Mesenchymal stem cell (in vitro differentiated cells and primary cell): Measurements from ENCODE around the gene INSC.
A peak's percentile ranks its signal among the peaks of the same experiment; 100 is the strongest.

Experiments used
- DNase-seq: peaks from one replicate; pipeline ENCODE4 v3.0.0-alpha.2; 2013
- H2AFZ ChIP-seq: one replicate; pipeline ENCODE4 v1.6.1; 2013; ENCODE audit warnings: low read depth, mild to moderate bottlenecking, control low read depth, inconsistent platforms, low read length, moderate library complexity
- H2AK5ac ChIP-seq: 2 replicates; pipeline ENCODE4 v1.6.1; 2013; ENCODE audit warnings: low read length, moderate library complexity, mild to moderate bottlenecking, inconsistent platforms; ENCODE audit not compliant: severe bottlenecking
- H2BK120ac ChIP-seq: one replicate; pipeline ENCODE4 v1.6.1; 2013; ENCODE audit warnings: low read depth, mild to moderate bottlenecking, inconsistent platforms, low read length, moderate library complexity
- H2BK12ac ChIP-seq, 2 experiments: one replicate each; pipeline ENCODE4 v1.6.1; 2013; ENCODE audit warnings: inconsistent platforms in 2 of 2, low read length in 2 of 2, mild to moderate bottlenecking in 2 of 2, moderate library complexity in 2 of 2, control low read depth in 1 of 2
- H2BK15ac ChIP-seq: one replicate; pipeline ENCODE4 v1.6.1; 2013; ENCODE audit warnings: mild to moderate bottlenecking, low read depth, inconsistent platforms; ENCODE audit not compliant: poor library complexity, severe bottlenecking
- H2BK5ac ChIP-seq: 2 replicates; pipeline ENCODE4 v1.6.1; 2013; ENCODE audit warnings: low read depth, mild to moderate bottlenecking, low read length, control low read depth, inconsistent platforms; ENCODE audit not compliant: poor library complexity, severe bottlenecking
- H3K14ac ChIP-seq, 2 experiments: one replicate each; pipeline ENCODE4 v1.6.1; 2013; ENCODE audit warnings: inconsistent platforms in 2 of 2, low read length in 2 of 2, control low read depth in 1 of 2, mild to moderate bottlenecking in 1 of 2, moderate library complexity in 1 of 2
- H3K18ac ChIP-seq, 2 experiments: one replicate each; pipeline ENCODE4 v1.6.1; 2013; ENCODE audit warnings: inconsistent platforms in 2 of 2, low read length in 2 of 2, control low read depth in 1 of 2, low read depth in 1 of 2, mild to moderate bottlenecking in 1 of 2
- H3K23ac ChIP-seq, 2 experiments: one replicate each; pipeline ENCODE4 v1.6.1; 2013; ENCODE audit warnings: inconsistent platforms in 2 of 2, low read length in 2 of 2, mild to moderate bottlenecking in 2 of 2, moderate library complexity in 2 of 2, control low read depth in 1 of 2
- H3K27ac ChIP-seq: 2 replicates; pipeline ENCODE4 v1.5.1; 2013; ENCODE audit warnings: mild to moderate bottlenecking, moderate library complexity, low read length, control low read depth, inconsistent platforms; ENCODE audit not compliant: poor library complexity, severe bottlenecking
- H3K27me3 ChIP-seq, 2 experiments: 2 replicates each; pipeline versions ENCODE4 v1.6.1 to v1.7.0; 2013; ENCODE audit warnings: low read length in 2 of 2, mild to moderate bottlenecking in 2 of 2, moderate library complexity in 2 of 2, control low read depth in 1 of 2, inconsistent platforms in 1 of 2; ENCODE audit not compliant: control insufficient read depth in 1 of 2, insufficient read depth in 1 of 2
- H3K36me3 ChIP-seq, 2 experiments: 2 replicates each; pipeline versions ENCODE4 v1.6.1 to v1.7.0; 2013; ENCODE audit warnings: low read length in 2 of 2, control low read depth in 1 of 2, inconsistent platforms in 1 of 2, low read depth in 1 of 2, mild to moderate bottlenecking in 1 of 2; ENCODE audit not compliant: insufficient read depth in 2 of 2, control insufficient read depth in 1 of 2
- H3K4ac ChIP-seq, 2 experiments: one replicate each; pipeline ENCODE4 v1.6.1; 2013; ENCODE audit warnings: inconsistent platforms in 2 of 2, low read length in 2 of 2, mild to moderate bottlenecking in 2 of 2, moderate library complexity in 2 of 2, control low read depth in 1 of 2, low read depth in 1 of 2
- H3K4me1 ChIP-seq: 2 replicates; pipeline ENCODE4 v1.6.1; 2013; ENCODE audit warnings: low read depth, low read length, control low read depth; ENCODE audit not compliant: control insufficient read depth, insufficient read depth
- H3K4me2 ChIP-seq: 2 replicates; pipeline ENCODE4 v1.6.1; 2013; ENCODE audit warnings: low read length, mild to moderate bottlenecking, inconsistent platforms; ENCODE audit not compliant: poor library complexity, severe bottlenecking
- H3K4me3 ChIP-seq, 2 experiments: 2 replicates each; pipeline versions ENCODE4 v1.5.1 to v1.7.0; 2013; ENCODE audit warnings: low read length in 2 of 2, mild to moderate bottlenecking in 2 of 2, control low read depth in 1 of 2, low read depth in 1 of 2; ENCODE audit not compliant: insufficient read depth in 1 of 2
- H3K79me1 ChIP-seq: replicated peaks from 2 replicates; pipeline ENCODE4 v1.6.1; 2013; ENCODE audit warnings: mild to moderate bottlenecking, control low read depth, low read length, inconsistent platforms; ENCODE audit not compliant: poor library complexity, severe bottlenecking
- H3K9ac ChIP-seq: 2 replicates; pipeline ENCODE4 v1.7.0; 2013; ENCODE audit warnings: mild to moderate bottlenecking, low read length, moderate library complexity
- H3K9me3 ChIP-seq: 2 replicates; pipeline ENCODE4 v1.7.0; 2013; ENCODE audit warnings: mild to moderate bottlenecking, low read length; ENCODE audit not compliant: control insufficient read depth
- H4K8ac ChIP-seq: one replicate; pipeline ENCODE4 v1.6.1; 2013; ENCODE audit warnings: inconsistent platforms, mild to moderate bottlenecking, low read length, moderate library complexity
- H4K91ac ChIP-seq: one replicate; pipeline ENCODE4 v1.6.1; 2013; ENCODE audit warnings: mild to moderate bottlenecking, low read length, inconsistent platforms
- WGBS: methylation state at CpG from one replicate; pipeline ENCODE4 v1.1.7; 2013; ENCODE audit warnings: mixed read lengths; 5-methylcytosine and 5-hydroxymethylcytosine counted together

The INSC gene

GRCh38 chr11:15223318-15223717 is 108.6 kb downstream of the INSC start:
- 87% methylated on average over 1 of the region's 1 CpG for WGBS
- no peak overlapping the region for H3K14ac ChIP-seq
- no peak overlapping the region for H2AFZ ChIP-seq
- H2BK120ac ChIP-seq = no peak overlapping the region
- no peaks in the 10 kb centered on the region for H3K79me1 ChIP-seq
- no peak overlapping the region for H4K8ac ChIP-seq
- H3K23ac ChIP-seq = no peak overlapping the region
- no peak overlapping the region for H3K4me3 ChIP-seq
- H3K27me3 ChIP-seq = no peaks in the 10 kb centered on the region
- H3K9me3 ChIP-seq = no peaks in the 10 kb centered on the region
- no peak overlapping the region for H2BK5ac ChIP-seq
- no peak overlapping the region for H3K18ac ChIP-seq
- H3K4me1 ChIP-seq = no peaks in the 10 kb centered on the region
- no peak overlapping the region for H4K91ac ChIP-seq
- no peak overlapping the region for H2BK15ac ChIP-seq
- peak; percentile 23 for DNase-seq
- no peak overlapping the region for H3K4ac ChIP-seq
- no peak overlapping the region for H3K9ac ChIP-seq
- H3K4me2 ChIP-seq = no peak overlapping the region
- H2BK12ac ChIP-seq = no peak overlapping the region
- H2AK5ac ChIP-seq = no peak overlapping the region
- H3K36me3 ChIP-seq = no peaks in the 10 kb centered on the region
- no peak overlapping the region for H3K27ac ChIP-seq

GRCh38 chr11:15224466-15224865 is 109.7 kb downstream of the INSC start:
- no peak overlapping the region for H2BK12ac ChIP-seq
- H3K4me1 ChIP-seq = no peaks in the 10 kb centered on the region
- no peaks in the 10 kb centered on the region for H3K36me3 ChIP-seq
- H2BK15ac ChIP-seq = no peak overlapping the region
- WGBS = 68% methylated on average over 3 of the region's 3 CpGs
- H3K4me3 ChIP-seq = no peak overlapping the region
- no peak overlapping the region for H4K8ac ChIP-seq
- H3K9me3 ChIP-seq = no peaks in the 10 kb centered on the region
- H3K18ac ChIP-seq = no peak overlapping the region
- no peak overlapping the region for H3K9ac ChIP-seq
- H2AK5ac ChIP-seq = no peak overlapping the region
- H4K91ac ChIP-seq = no peak overlapping the region
- H3K27ac ChIP-seq = no peak overlapping the region
- no peak overlapping the region for H2BK120ac ChIP-seq
- no peak overlapping the region for H3K4me2 ChIP-seq
- H3K14ac ChIP-seq = no peak overlapping the region
- H3K79me1 ChIP-seq = no peaks in the 10 kb centered on the region
- no peak overlapping the region for H2BK5ac ChIP-seq
- H3K23ac ChIP-seq = no peak overlapping the region
- no peak overlapping the region for H3K4ac ChIP-seq
- DNase-seq = no peak
- H2AFZ ChIP-seq = no peak overlapping the region
- H3K27me3 ChIP-seq = no peaks in the 10 kb centered on the region

DNA sequence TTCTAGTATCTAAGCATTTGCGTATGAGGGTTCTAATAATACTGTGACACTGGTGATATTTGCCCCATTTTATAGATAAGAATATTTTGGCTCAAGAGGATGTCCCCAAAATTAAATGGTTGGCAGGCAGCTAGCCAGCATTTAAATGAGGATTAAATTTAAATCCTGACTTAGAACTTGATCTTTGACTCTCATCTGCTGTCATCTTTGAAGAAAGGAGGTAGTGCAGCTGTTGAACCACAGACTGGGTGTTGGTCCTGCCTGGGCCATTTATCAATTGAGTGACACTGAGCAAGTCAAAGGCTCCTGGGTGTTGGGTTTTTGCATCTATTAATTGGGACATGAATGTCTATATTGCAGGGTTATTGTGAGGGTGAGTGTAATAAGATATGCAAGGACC is 112.3 kb downstream of the INSC start:
- no peak overlapping the region for H2BK5ac ChIP-seq
- no peak overlapping the region for H2AFZ ChIP-seq
- no peak overlapping the region for H3K18ac ChIP-seq
- no peak overlapping the region for H3K9ac ChIP-seq
- no peak overlapping the region for H2BK120ac ChIP-seq
- WGBS = 100% methylated on average over 1 of the region's 1 CpG
- H2BK12ac ChIP-seq = no peak overlapping the region
- H3K4me3 ChIP-seq = no peak overlapping the region
- no peak overlapping the region for H4K91ac ChIP-seq
- no peaks in the 10 kb centered on the region for H3K4me1 ChIP-seq
- no peak overlapping the region for H3K4me2 ChIP-seq
- no peak overlapping the region for H3K14ac ChIP-seq
- H2AK5ac ChIP-seq = no peak overlapping the region
- H3K4ac ChIP-seq = no peak overlapping the region
- H3K23ac ChIP-seq = no peak overlapping the region
- no peak overlapping the region for H4K8ac ChIP-seq
- no peaks in the 10 kb centered on the region for H3K36me3 ChIP-seq
- no peaks in the 10 kb centered on the region for H3K79me1 ChIP-seq
- no peaks in the 10 kb centered on the region for H3K27me3 ChIP-seq
- H3K27ac ChIP-seq = no peak overlapping the region
- DNase-seq = no peak
- no peak overlapping the region for H2BK15ac ChIP-seq
- H3K9me3 ChIP-seq = no peaks in the 10 kb centered on the region

GRCh38 chr11:15228331-15228849 is 113.7 kb downstream of the INSC start:
- H3K4me1 ChIP-seq = no peaks in the 10 kb centered on the region
- H3K36me3 ChIP-seq = no peaks in the 10 kb centered on the region
- no peaks in the 10 kb centered on the region for H3K27me3 ChIP-seq
- H3K14ac ChIP-seq = no peak overlapping the region
- no peaks in the 10 kb centered on the region for H3K9me3 ChIP-seq
- H3K4me3 ChIP-seq = no peak overlapping the region
- H2AFZ ChIP-seq = no peak overlapping the region
- DNase-seq = no peak
- H2BK5ac ChIP-seq = no peak overlapping the region
- H3K18ac ChIP-seq = no peak overlapping the region
- no peak overlapping the region for H3K23ac ChIP-seq
- H2AK5ac ChIP-seq = no peak overlapping the region
- no peak overlapping the region for H4K91ac ChIP-seq
- no peak overlapping the region for H4K8ac ChIP-seq
- H2BK15ac ChIP-seq = no peak overlapping the region
- no peak overlapping the region for H2BK120ac ChIP-seq
- no peaks in the 10 kb centered on the region for H3K79me1 ChIP-seq
- no peak overlapping the region for H3K9ac ChIP-seq
- H3K4ac ChIP-seq = no peak overlapping the region
- 83% methylated on average over 8 of the region's 8 CpGs for WGBS
- no peak overlapping the region for H2BK12ac ChIP-seq
- no peak overlapping the region for H3K27ac ChIP-seq
- H3K4me2 ChIP-seq = no peak overlapping the region
